HepG2 (cell line): ENCODE data around the gene CREB3. TPM values are rescaled to one million over a fixed set of nuclear protein-coding genes. Genes with fewer than 3 reads are reported as not detected.

Experiments used
- AGO1 ChIP-seq: fragments of 200-400 bp; formaldehyde crosslinking; IDR thresholded peaks from 2 replicates; pipeline ENCODE4 v1.6.1; 2017; ENCODE audit warnings: mild to moderate bottlenecking, low read depth, low read length, moderate library complexity; ENCODE audit not compliant: poor library complexity, severe bottlenecking
- CHD2 ChIP-seq: IDR thresholded peaks from 2 replicates; pipeline ENCODE4 v1.6.1; 2011; ENCODE audit warnings: low read depth, low read length, improper control_type of control experiment
- GATA4 ChIP-seq: sonication (generic); IDR thresholded peaks from 2 replicates; pipeline ENCODE4 v1.6.1; 2016; ENCODE audit warnings: antibody characterized with exemption, low read depth, borderline replicate concordance
- GATAD2A ChIP-seq: IDR thresholded peaks from 2 replicates; pipeline ENCODE4 v1.6.1; 2016
- SALL1 ChIP-seq: sonication (generic); formaldehyde crosslinking; IDR thresholded peaks from 2 replicates; pipeline ENCODE4 v1.8.0; 2022; ENCODE audit warnings: mild to moderate bottlenecking, missing genetic modification reagents
- ZNF263 ChIP-seq: sonication (generic); formaldehyde crosslinking; IDR thresholded peaks from 2 replicates; pipeline ENCODE4 v1.4.0; 2020; ENCODE audit warnings: missing genetic modification reagents
- ZNF580 ChIP-seq: IDR thresholded peaks from 2 replicates; pipeline ENCODE4 v1.6.1; 2016; ENCODE audit warnings: low read depth, borderline replicate concordance
- ZNF607 ChIP-seq: sonication (generic); formaldehyde crosslinking; IDR thresholded peaks from 2 replicates; pipeline ENCODE4 v1.5.1; 2020; ENCODE audit warnings: missing genetic modification reagents, mild to moderate bottlenecking, borderline replicate concordance
- ZNF687 ChIP-seq: sonication (generic); formaldehyde crosslinking; IDR thresholded peaks from 2 replicates; pipeline ENCODE4 v1.5.1; 2020; ENCODE audit warnings: mild to moderate bottlenecking, missing genetic modification reagents, moderate library complexity
- ZNF788 ChIP-seq: sonication (generic); formaldehyde crosslinking; IDR thresholded peaks from 2 replicates; pipeline ENCODE4 v1.5.0; 2020; ENCODE audit warnings: mild to moderate bottlenecking, missing genetic modification reagents, borderline replicate concordance
- polyA plus RNA-seq, 8 experiments: library from polyadenylated mRNA; depleted of rRNA in 3 of 8; stranded (reverse) in 7 of 8; unstranded in 1 of 8; fragments of >200 nt; fragmentation: Illumina TruSeq in 4 of 8; extraction: Trizol in 4 of 8; gene quantifications; 2 replicates each; pipeline versions ENCODE4 v1.2.1 to v1.2.3, GENCODE V29; 2011 to 2016; ENCODE audit warnings: low read depth in 4 of 8, missing spikeins in 1 of 8, mixed read lengths in 1 of 8; ENCODE audit not compliant: insufficient read depth in 1 of 8
- total RNA-seq, 5 experiments: library from RNA; depleted of rRNA; stranded (reverse); fragments of >200 nt; fragmentation: Illumina TruSeq; extraction: Trizol; gene quantifications; 2 replicates each; pipeline ENCODE4 v1.2.3, GENCODE V29; 2016; ENCODE audit warnings: low read depth in 1 of 5
- TF ChIP-seq, protein P1 (sequence below): sonication (generic); formaldehyde crosslinking; IDR thresholded peaks from 2 replicates; pipeline ENCODE4 v1.4.0; 2020; ENCODE audit warnings: mild to moderate bottlenecking, missing genetic modification reagents, borderline replicate concordance
- TF ChIP-seq, protein P2 (sequence below), 2 experiments: sonication (generic) in 1 of 2; formaldehyde crosslinking in 1 of 2; IDR thresholded peaks; 2 replicates each; pipeline versions ENCODE4 v1.5.1 to v1.6.1; 2011 to 2020; ENCODE audit warnings: borderline replicate concordance in 1 of 2, low read depth in 1 of 2, low read length in 1 of 2, mild to moderate bottlenecking in 1 of 2, missing genetic modification reagents in 1 of 2, moderate library complexity in 1 of 2
- TF ChIP-seq, protein P3 (sequence below): sonication (generic); formaldehyde crosslinking; IDR thresholded peaks from 2 replicates; pipeline ENCODE4 v1.5.0; 2020; ENCODE audit warnings: missing genetic modification reagents, mild to moderate bottlenecking, borderline replicate concordance

The CREB3 gene
- total and polyA plus RNA-seq, 2 of the 13 experiments (the other 11 are each of a cell fraction or from before 2014, with no cell fraction given) = 11.1 to 34.2 TPM

DNA sequence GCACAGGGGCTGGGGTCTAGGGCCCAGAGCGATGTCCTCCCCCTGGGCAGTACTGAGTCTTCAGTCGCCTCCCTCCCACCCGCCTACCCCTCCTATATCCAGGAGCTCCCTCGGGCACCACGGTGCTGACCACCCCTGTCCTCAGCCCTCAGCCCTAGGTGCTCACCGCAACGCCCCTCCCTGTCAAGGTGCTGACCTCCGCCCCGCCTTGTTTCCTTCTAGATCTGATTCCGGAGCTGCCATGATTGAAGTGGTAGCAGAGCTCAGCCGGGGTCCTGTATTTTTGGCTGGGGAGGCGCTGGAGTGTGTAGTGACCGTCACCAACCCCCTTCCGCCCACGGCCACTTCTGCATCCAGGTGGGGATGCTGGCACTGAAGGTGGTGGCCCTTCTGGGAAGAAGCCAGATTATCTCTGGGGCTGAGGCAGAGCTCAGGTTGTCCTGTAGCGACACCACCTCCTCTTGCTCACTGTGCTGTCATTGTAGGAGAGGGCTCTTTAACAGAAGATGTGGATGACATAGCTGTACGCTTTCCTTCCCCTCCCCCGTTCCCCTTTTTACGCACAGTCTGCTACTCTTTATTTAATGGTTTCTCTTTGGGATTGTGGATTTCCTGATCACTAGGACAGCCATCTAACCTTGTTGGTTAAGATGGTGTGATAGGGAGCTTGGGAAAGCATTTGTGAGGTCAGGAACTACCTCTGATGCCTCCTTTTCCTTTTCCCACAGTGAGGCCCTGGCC lies 17.2 kb downstream of the CREB3 start (continued):
- TF ChIP-seq ZNF580 (CRISPR knock-in tag) = 0 out of 2 replicates have a peak, but pooled peaks have one; percentile 10
- TF ChIP-seq SALL1 (CRISPR knock-in tag) = peak; percentile 52; the same call in 1 of the 2 replicates
- TF ChIP-seq, protein P1, sequence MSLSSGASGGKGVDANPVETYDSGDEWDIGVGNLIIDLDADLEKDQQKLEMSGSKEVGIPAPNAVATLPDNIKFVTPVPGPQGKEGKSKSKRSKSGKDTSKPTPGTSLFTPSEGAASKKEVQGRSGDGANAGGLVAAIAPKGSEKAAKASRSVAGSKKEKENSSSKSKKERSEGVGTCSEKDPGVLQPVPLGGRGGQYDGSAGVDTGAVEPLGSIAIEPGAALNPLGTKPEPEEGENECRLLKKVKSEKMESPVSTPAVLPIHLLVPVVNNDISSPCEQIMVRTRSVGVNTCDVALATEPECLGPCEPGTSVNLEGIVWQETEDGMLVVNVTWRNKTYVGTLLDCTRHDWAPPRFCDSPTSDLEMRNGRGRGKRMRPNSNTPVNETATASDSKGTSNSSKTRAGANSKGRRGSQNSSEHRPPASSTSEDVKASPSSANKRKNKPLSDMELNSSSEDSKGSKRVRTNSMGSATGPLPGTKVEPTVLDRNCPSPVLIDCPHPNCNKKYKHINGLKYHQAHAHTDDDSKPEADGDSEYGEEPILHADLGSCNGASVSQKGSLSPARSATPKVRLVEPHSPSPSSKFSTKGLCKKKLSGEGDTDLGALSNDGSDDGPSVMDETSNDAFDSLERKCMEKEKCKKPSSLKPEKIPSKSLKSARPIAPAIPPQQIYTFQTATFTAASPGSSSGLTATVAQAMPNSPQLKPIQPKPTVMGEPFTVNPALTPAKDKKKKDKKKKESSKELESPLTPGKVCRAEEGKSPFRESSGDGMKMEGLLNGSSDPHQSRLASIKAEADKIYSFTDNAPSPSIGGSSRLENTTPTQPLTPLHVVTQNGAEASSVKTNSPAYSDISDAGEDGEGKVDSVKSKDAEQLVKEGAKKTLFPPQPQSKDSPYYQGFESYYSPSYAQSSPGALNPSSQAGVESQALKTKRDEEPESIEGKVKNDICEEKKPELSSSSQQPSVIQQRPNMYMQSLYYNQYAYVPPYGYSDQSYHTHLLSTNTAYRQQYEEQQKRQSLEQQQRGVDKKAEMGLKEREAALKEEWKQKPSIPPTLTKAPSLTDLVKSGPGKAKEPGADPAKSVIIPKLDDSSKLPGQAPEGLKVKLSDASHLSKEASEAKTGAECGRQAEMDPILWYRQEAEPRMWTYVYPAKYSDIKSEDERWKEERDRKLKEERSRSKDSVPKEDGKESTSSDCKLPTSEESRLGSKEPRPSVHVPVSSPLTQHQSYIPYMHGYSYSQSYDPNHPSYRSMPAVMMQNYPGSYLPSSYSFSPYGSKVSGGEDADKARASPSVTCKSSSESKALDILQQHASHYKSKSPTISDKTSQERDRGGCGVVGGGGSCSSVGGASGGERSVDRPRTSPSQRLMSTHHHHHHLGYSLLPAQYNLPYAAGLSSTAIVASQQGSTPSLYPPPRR = 0 out of 2 replicates have a peak, but pooled peaks have one; percentile 1
- no peak for TF ChIP-seq ZNF263 (CRISPR knock-in tag)
- TF ChIP-seq ZNF687 (CRISPR knock-in tag) = peak; percentile 58
- TF ChIP-seq CHD2 = no peak
- no peak for TF ChIP-seq AGO1
- TF ChIP-seq, protein P2, sequence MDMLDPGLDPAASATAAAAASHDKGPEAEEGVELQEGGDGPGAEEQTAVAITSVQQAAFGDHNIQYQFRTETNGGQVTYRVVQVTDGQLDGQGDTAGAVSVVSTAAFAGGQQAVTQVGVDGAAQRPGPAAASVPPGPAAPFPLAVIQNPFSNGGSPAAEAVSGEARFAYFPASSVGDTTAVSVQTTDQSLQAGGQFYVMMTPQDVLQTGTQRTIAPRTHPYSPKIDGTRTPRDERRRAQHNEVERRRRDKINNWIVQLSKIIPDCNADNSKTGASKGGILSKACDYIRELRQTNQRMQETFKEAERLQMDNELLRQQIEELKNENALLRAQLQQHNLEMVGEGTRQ (IDR thresholded peaks at IDR 0.05; ENCODE audit: low read depth, low read length) = no peak
- TF ChIP-seq, protein P2 (CRISPR knock-in tag; IDR thresholded peaks at IDR 0.05; ENCODE audit: borderline replicate concordance) = no peak
- TF ChIP-seq ZNF607 (CRISPR knock-in tag) = peak; percentile 32; the same call in 1 of the 2 replicates
- TF ChIP-seq GATA4 = no peak
- 0 out of 2 replicates have a peak, but pooled peaks have one; percentile 6 for TF ChIP-seq GATAD2A (CRISPR knock-in tag)
- TF ChIP-seq, protein P3, sequence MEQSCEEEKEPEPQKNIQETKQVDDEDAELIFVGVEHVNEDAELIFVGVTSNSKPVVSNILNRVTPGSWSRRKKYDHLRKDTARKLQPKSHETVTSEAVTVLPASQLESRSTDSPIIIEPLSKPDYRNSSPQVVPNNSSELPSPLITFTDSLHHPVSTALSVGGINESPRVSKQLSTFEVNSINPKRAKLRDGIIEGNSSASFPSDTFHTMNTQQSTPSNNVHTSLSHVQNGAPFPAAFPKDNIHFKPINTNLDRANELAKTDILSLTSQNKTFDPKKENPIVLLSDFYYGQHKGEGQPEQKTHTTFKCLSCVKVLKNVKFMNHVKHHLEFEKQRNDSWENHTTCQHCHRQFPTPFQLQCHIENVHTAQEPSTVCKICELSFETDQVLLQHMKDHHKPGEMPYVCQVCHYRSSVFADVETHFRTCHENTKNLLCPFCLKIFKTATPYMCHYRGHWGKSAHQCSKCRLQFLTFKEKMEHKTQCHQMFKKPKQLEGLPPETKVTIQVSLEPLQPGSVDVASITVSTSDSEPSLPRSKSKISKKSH (CRISPR knock-in tag) = peak; percentile 72; the same call in 1 of the 2 replicates
- no peak for TF ChIP-seq ZNF788 (CRISPR knock-in tag)
